Prostate gland (tissue), 2 donors: ENCODE data around the gene MYOZ3. TPM values are rescaled to one million over a fixed set of nuclear protein-coding genes. Genes with fewer than 3 reads are reported as not detected.

Experiments
- DNase-seq: peaks from one replicate; pipeline ENCODE4 v3.0.0-alpha.2; 2019; ENCODE audit warnings: low spot score
- H3K27ac ChIP-seq, 2 donors: fragments of 200-600 bp; sonication (generic); 2 replicates each; pipeline ENCODE4 v1.5.1; 2017 to 2019
- H3K27me3 ChIP-seq: fragments of 200-600 bp; sonication (generic); replicated peaks from 2 replicates; pipeline ENCODE4 v1.5.1; 2019; ENCODE audit not compliant: insufficient read depth
- H3K36me3 ChIP-seq, 2 donors: fragments of 200-600 bp; sonication (generic); 1 replicate in 1 of 2; 2 replicates in 1 of 2; pipeline versions ENCODE4 v1.5.1 to v1.8.1; 2017 to 2019
- H3K4me1 ChIP-seq: fragments of 200-600 bp; sonication (generic); replicated peaks from 2 replicates; pipeline ENCODE4 v1.5.1; 2019
- H3K4me3 ChIP-seq, 2 donors: fragments of 200-600 bp; sonication (generic); 2 replicates each; pipeline ENCODE4 v1.5.1; 2017 to 2019
- H3K9me3 ChIP-seq: fragments of 200-600 bp; sonication (generic); 2 replicates; pipeline ENCODE4 v1.5.1; 2017
- CTCF ChIP-seq, 4 experiments: fragments of 200-600 bp in 2 of 4; fragments of 450-650 bp in 2 of 4; sonication (generic) in 2 of 4; IDR thresholded peaks; 1 replicate in 3 of 4; 2 replicates in 1 of 4; pipeline ENCODE4 v1.5.1; 2016 to 2019; ENCODE audit warnings: antibody characterized with exemption in 4 of 4, mild to moderate bottlenecking in 2 of 4, moderate library complexity in 2 of 4
- POLR2A ChIP-seq: fragments of 450-650 bp; IDR thresholded peaks from one replicate; pipeline ENCODE4 v1.6.1; 2016; ENCODE audit warnings: antibody characterized with exemption, mild to moderate bottlenecking
- POLR2AphosphoS5 ChIP-seq: sonication (generic); formaldehyde crosslinking; IDR thresholded peaks from one replicate; pipeline ENCODE4 v1.6.1; 2017; ENCODE audit warnings: antibody characterized with exemption
- WGBS: methylation state at CpG from one replicate; pipeline ENCODE4 v1.1.5; 2018; 5-methylcytosine and 5-hydroxymethylcytosine counted together
- intact Hi-C: fragments of 100-400 bp; cut with DNase I; formaldehyde crosslinking; loops from one replicate; pipeline ENCODE4 v1.14.2; 2022
- total RNA-seq, 2 donors: library from RNA; depleted of rRNA; stranded (reverse); fragments of >200 nt; gene quantifications; one replicate each; pipeline ENCODE4 v1.1.0, GENCODE V29; 2016

MYOZ3 gene
- total RNA-seq, 2 donors from 2014 or later: 1.2 to 14.1 TPM

GRCh38 chr5:150642567-150642927 is 18.5 kb upstream of the MYOZ3 start:
- intact Hi-C loops: no loop called here
- peaks cover 15% of the 10 kb centered on the region for H3K4me1 ChIP-seq
- no peaks in the 10 kb centered on the region for H3K36me3 ChIP-seq
- H3K27ac ChIP-seq: peak overlapping the region; percentile 73 to 76
- no peak for TF ChIP-seq POLR2A
- no peak for TF ChIP-seq CTCF (IDR thresholded peaks at IDR 0.05)
- peak; percentile 20 for TF ChIP-seq POLR2AphosphoS5
- H3K4me3 ChIP-seq: no peak overlapping the region
- no peaks in the 10 kb centered on the region for H3K9me3 ChIP-seq
- 15% methylated on average over 5 of the region's 5 CpGs for WGBS
- H3K27me3 ChIP-seq: no peaks in the 10 kb centered on the region
- peak; percentile 55 for DNase-seq

- Histone ChIP-seq H3K4me3 (no peak overlapping the region), H3K36me3 (no peaks in the 10 kb centered on the region), H3K9me3 (no peaks in the 10 kb centered on the region), H3K27ac (peak overlapping the region; percentile 73 to 76), H3K27me3 (no peaks in the 10 kb centered on the region), H3K4me1 (peaks cover 11% of the 10 kb centered on the region)
- DNase-seq: no peak
- WGBS: 82% methylated on average over 12 of the region's 12 CpGs
- intact Hi-C loops: no loop called here
- TF ChIP-seq CTCF (IDR thresholded peaks at IDR 0.05) (no peak), POLR2A (no peak), POLR2AphosphoS5 (no peak)
Observed at GRCh38 chr5:150642991-150643710, 17.9 kb upstream of the MYOZ3 start.

GRCh38 chr5:150644058-150644457 is 17.0 kb upstream of the MYOZ3 start:
- no peaks in the 10 kb centered on the region for H3K36me3 ChIP-seq
- DNase-seq: no peak
- intact Hi-C loops: no loop called here
- no peak for TF ChIP-seq POLR2A
- no peak for TF ChIP-seq CTCF (IDR thresholded peaks at IDR 0.05)
- no peak for TF ChIP-seq POLR2AphosphoS5
- WGBS: 75% methylated on average over 5 of the region's 5 CpGs
- peak overlapping the region in 1 of 2 donors; percentile 30 for H3K27ac ChIP-seq
- no peaks in the 10 kb centered on the region for H3K27me3 ChIP-seq
- H3K9me3 ChIP-seq: no peaks in the 10 kb centered on the region
- H3K4me3 ChIP-seq: no peak overlapping the region
- H3K4me1 ChIP-seq: peaks cover 11% of the 10 kb centered on the region

- 47% methylated on average over 2 of the region's 2 CpGs for WGBS
- H3K36me3 ChIP-seq: no peaks in the 10 kb centered on the region
- no peaks in the 10 kb centered on the region for H3K27me3 ChIP-seq
- TF ChIP-seq POLR2AphosphoS5: no peak
- TF ChIP-seq POLR2A: no peak
- TF ChIP-seq CTCF (IDR thresholded peaks at IDR 0.05): no peak
- no peak overlapping the region for H3K4me3 ChIP-seq
- peaks cover 11% of the 10 kb centered on the region for H3K4me1 ChIP-seq
- H3K9me3 ChIP-seq: no peaks in the 10 kb centered on the region
- peak overlapping the region; percentile 5 to 30 for H3K27ac ChIP-seq
- no peak for DNase-seq
- intact Hi-C loops: no loop called here
Observed at GRCh38 chr5:150644514-150644913, 16.5 kb upstream of the MYOZ3 start.

- Histone ChIP-seq H3K4me1 (peaks cover 11% of the 10 kb centered on the region), H3K27ac (peak overlapping the region; percentile 5 to 30), H3K4me3 (no peak overlapping the region), H3K27me3 (no peaks in the 10 kb centered on the region), H3K36me3 (no peaks in the 10 kb centered on the region), H3K9me3 (no peaks in the 10 kb centered on the region)
- intact Hi-C loops: no loop called here
- WGBS: 44% methylated on average over 4 of the region's 4 CpGs
- TF ChIP-seq CTCF (IDR thresholded peaks at IDR 0.05) (no peak), POLR2AphosphoS5 (no peak), POLR2A (no peak)
- no peak for DNase-seq
Observed at GRCh38 chr5:150645070-150645700, 15.9 kb upstream of the MYOZ3 start.
